Smooth muscle cell of the umbilical artery (primary cell): ENCODE measurements around the gene ALG5. TPM values are rescaled to one million over a fixed set of nuclear protein-coding genes. Genes with fewer than 3 reads are reported as not detected.

Source experiments
- total RNA-seq: library from RNA; depleted of rRNA; stranded (reverse); fragments of >200 nt; gene quantifications from 2 replicates; pipeline ENCODE4 v1.2.3, GENCODE V29; 2014

ALG5 gene, protein sequence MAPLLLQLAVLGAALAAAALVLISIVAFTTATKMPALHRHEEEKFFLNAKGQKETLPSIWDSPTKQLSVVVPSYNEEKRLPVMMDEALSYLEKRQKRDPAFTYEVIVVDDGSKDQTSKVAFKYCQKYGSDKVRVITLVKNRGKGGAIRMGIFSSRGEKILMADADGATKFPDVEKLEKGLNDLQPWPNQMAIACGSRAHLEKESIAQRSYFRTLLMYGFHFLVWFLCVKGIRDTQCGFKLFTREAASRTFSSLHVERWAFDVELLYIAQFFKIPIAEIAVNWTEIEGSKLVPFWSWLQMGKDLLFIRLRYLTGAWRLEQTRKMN
- 22.7 and 48.1 TPM in 2 replicates for total RNA-seq

DNA sequence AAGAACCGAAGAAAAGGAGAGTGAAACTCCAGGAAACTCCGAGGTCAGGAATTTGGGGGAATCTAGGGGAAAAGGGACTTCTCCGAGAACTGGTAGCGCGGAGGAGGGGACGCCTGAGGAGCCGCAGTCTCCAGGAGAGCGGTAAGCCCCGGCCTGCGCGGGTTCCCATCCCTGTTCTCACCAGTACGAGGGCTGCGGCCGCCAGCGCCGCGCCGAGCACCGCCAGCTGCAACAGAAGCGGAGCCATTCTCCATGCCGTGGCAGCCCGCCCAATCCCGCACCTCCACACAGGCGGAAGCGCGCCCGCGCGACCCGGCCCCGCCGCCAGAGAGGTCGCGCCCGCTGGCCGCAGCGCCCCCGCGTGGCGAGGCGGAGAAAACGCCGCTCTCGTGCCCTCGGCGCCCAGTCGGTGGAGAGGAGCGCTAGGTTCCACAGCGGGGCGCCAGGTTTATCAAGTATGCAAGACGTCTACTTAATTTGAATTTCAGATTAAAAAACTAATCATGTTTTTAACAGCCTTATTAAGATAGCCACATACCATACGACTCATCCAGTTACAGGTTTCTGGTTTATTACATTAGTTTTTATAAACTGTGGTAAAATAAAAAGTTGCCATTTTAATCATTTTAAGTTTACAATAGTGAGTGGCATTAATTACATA is at the start of gene ALG5:
Gene ALG5, minus strand, starts transcription at position 287 of the 661 bp plus-strand sequence. Its CDS starts 40 bp downstream, at position 247.

GRCh38 chr13:36919833-36920615 is 79.1 kb downstream of the ALG5 start, which contains the start of gene SMAD9:
Gene SMAD9, minus strand, starts transcription at chr13:36920238. Its CDS starts 40,549 bp downstream, at chr13:36879689.

Other genes with a start within 250 kb of the ALG5 start
- gene RFXAP, start 180.1 kb downstream of the ALG5 start, total RNA-seq, result 2.4 and 3.3 TPM in 2 replicates
- 4.1 and 5.9 TPM in 2 replicates for gene SMAD9, start 79.1 kb downstream of the ALG5 start, total RNA-seq
- gene EXOSC8, start 1.4 kb upstream of the ALG5 start, total RNA-seq, result 17.2 and 26.5 TPM in 2 replicates
- gene SUPT20H, start 60.3 kb upstream of the ALG5 start, total RNA-seq, result 46.6 and 64.6 TPM in 2 replicates
- not detected in 2 replicates for gene CSNK1A1L, start 106.3 kb upstream of the ALG5 start, total RNA-seq